ENCODE measurements around the gene PPM1N.
A peak's percentile ranks its signal among the peaks of the same experiment; 100 is the strongest.

PPM1N gene

GRCh38 chr19:45469945-45470761 lies 28.1 kb upstream of the PPM1N start:
- DNase-seq, result peak in 6 of 58 donors; percentile 6 to 67 (median 35)

GRCh38 chr19:45470762-45471081 lies 27.5 kb upstream of the PPM1N start:
- DNase-seq, result no peak

- no peak for DNase-seq
These were observed 26.9 kb upstream of the PPM1N start for GRCh38 chr19:45471111-45471930.

DNA sequence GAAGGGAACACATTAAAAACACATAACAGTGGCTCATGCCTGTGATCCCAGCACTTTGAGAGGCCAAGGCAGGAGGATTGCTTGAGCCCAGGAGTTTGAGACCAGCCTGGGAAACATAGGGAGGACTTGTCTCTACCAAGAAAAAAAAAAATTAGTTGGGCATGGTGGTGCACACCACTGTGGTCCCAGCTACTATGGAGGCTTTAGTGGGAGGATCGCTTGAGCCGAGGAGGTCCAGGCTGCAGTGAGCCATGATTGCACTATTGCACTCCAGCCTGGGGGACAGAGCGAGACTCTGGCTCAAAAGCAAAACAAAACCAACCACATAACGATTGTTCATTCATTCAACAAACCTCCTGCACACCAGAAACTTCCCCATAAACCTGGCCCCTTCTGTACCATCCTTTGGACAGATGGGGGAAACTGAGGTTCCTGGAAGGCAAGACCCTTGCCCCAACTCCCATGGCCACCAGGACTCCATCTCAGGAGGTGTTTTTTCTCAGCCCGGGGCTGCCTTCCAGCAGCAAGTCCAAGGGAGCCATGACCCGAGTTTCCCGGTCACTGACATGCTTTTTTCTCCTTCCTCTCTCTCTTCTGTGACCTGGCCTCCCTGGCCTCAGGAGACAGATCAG lies 26.2 kb upstream of the PPM1N start:
- DNase-seq, result no peak

DNA sequence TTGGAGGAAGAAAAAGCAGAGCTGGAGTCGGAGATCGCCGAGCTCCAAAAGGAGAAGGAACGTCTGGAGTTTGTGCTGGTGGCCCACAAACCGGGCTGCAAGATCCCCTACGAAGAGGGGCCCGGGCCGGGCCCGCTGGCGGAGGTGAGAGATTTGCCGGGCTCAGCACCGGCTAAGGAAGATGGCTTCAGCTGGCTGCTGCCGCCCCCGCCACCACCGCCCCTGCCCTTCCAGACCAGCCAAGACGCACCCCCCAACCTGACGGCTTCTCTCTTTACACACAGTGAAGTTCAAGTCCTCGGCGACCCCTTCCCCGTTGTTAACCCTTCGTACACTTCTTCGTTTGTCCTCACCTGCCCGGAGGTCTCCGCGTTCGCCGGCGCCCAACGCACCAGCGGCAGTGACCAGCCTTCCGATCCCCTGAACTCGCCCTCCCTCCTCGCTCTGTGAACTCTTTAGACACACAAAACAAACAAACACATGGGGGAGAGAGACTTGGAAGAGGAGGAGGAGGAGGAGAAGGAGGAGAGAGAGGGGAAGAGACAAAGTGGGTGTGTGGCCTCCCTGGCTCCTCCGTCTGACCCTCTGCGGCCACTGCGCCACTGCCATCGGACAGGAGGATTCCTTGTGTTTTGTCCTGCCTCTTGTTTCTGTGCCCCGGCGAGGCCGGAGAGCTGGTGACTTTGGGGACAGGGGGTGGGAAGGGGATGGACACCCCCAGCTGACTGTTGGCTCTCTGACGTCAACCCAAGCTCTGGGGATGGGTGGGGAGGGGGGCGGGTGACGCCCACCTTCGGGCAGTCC lies 25.5 kb upstream of the PPM1N start:
- DNase-seq, result no peak

DNA sequence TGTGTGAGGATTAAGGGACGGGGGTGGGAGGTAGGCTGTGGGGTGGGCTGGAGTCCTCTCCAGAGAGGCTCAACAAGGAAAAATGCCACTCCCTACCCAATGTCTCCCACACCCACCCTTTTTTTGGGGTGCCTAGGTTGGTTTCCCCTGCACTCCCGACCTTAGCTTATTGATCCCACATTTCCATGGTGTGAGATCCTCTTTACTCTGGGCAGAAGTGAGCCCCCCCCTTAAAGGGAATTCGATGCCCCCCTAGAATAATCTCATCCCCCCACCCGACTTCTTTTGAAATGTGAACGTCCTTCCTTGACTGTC lies 24.9 kb upstream of the PPM1N start:
- no peak for DNase-seq

DNA sequence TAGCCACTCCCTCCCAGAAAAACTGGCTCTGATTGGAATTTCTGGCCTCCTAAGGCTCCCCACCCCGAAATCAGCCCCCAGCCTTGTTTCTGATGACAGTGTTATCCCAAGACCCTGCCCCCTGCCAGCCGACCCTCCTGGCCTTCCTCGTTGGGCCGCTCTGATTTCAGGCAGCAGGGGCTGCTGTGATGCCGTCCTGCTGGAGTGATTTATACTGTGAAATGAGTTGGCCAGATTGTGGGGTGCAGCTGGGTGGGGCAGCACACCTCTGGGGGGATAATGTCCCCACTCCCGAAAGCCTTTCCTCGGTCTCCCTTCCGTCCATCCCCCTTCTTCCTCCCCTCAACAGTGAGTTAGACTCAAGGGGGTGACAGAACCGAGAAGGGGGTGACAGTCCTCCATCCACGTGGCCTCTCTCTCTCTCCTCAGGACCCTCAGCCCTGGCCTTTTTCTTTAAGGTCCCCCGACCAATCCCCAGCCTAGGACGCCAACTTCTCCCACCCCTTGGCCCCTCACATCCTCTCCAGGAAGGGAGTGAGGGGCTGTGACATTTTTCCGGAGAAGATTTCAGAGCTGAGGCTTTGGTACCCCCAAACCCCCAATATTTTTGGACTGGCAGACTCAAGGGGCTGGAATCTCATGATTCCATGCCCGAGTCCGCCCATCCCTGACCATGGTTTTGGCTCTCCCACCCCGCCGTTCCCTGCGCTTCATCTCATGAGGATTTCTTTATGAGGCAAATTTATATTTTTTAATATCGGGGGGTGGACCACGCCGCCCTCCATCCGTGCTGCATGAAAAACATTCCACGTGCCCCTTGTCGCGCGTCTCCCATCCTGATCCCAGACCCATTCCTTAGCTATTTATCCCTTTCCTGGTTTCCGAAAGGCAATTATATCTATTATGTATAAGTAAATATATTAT lies 24.3 kb upstream of the PPM1N start:
- no peak for DNase-seq

DNA sequence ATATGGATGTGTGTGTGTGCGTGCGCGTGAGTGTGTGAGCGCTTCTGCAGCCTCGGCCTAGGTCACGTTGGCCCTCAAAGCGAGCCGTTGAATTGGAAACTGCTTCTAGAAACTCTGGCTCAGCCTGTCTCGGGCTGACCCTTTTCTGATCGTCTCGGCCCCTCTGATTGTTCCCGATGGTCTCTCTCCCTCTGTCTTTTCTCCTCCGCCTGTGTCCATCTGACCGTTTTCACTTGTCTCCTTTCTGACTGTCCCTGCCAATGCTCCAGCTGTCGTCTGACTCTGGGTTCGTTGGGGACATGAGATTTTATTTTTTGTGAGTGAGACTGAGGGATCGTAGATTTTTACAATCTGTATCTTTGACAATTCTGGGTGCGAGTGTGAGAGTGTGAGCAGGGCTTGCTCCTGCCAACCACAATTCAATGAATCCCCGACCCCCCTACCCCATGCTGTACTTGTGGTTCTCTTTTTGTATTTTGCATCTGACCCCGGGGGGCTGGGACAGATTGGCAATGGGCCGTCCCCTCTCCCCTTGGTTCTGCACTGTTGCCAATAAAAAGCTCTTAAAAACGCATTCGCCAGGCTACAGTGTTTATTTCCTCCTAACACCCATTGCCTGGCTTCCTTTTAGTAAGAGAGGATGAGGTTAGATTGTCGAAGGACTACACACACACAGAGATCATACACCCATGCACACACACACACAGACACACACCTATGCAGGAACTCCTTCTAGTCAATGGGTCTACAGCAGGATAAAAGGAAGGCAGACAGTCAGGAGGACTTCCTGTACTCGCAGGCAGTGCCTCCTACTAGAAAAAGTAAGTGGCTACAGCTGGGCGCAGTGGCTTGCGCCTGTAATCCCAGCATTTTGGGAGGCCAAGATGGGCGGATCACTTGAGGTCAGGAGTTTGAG lies 23.4 kb upstream of the PPM1N start:
- no peak for DNase-seq

DNA sequence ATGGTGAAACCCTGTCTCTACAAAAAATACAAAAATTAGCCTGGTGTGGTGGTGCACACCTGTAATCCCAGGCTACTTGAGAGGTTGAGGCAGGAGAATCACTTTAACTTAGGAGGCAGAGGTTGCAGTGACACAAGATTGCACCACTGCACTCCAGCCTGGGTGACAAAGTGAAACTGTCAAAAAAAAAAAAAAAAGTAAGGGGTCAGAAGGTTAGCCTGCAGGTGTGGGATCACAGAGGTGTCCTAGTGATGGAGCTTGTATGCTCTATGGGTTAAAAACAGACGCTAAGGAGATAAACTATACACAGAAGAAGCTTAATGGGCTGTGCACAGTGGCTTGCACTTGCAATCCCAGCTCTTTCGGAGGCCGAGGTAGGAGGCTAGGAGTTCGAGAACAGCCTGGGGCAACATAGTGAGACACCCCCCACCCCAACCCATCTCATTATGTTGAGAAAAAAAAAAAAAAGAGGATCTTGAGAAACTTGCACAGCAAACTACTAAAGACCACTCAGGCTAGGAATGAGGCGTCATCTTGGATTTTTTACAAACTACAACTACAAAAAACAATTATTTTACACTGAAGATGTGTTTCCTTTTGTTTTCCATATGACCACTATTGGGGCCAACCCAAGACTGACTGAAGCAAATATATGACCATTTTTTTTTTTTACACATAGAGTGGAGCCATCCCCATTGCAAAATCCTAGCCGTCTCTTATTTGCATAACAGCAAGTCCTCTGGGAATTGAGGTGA lies 22.5 kb upstream of the PPM1N start:
- no peak for DNase-seq

GRCh38 chr19:45476304-45476703 lies 21.9 kb upstream of the PPM1N start:
- no peak for DNase-seq

DNA sequence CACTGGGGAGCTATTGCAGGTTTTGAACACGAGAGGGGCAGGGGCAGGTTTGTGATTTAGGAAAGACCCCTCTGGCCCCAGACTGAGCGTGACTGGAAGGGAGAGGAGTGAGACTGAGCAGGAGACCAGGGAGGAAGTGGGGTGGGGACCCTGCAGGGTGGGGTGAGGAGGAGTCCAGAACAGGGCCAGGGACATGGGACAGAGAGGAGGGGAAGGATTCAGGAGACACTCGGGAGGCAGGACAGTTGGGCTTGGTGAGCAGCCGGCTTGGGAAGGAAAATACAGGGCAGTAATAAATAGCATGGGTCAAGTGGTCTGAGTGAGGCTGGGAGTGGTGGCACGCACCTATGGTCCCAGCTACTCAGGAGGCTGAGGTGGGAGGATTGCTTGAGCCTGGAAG lies 21.1 kb upstream of the PPM1N start:
- no peak for DNase-seq

DNA sequence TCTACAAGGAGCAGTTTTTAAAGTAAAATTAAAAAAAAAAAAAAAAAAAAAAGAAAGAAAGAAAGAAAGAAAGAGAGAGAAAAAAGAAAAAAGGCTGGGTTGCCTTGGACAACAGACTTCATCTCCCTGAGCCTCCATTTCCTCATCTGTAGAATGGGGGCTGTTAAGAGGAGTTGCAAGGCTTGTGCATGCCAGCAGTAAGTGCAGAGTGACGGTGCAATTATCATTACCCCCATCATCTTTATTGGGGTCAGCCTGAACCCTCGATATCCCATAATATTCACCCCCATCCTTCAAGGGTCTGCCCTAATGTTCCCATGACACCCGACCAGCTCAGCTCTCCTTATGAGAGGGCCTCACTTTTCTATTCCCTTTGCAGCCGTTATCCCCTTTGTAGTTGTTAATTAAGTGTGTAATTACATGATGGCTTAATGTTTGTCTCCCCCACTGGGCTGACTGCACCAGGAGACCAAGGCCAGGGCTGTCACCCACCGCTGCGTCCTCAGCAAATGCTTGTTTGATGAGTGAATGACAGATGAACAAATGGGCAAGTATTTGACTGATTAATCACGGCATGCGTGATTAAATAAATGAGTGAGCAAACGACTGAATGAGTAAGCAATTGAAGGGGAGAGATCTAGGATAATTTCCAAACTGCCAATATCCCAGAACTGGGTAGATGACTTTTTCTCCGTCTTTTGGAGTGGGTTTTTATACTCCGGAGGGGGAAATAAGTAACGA lies 20.4 kb upstream of the PPM1N start:
- DNase-seq, result peak in 4 of 58 donors; percentile 13 to 49 (median 46)

GRCh38 chr19:45478454-45479238 lies 19.6 kb upstream of the PPM1N start:
- DNase-seq, result peak in 57 of 58 donors; percentile 19 to 95 (median 77)

GRCh38 chr19:45483033-45483432 lies 15.2 kb upstream of the PPM1N start:
- no peak for DNase-seq

DNA sequence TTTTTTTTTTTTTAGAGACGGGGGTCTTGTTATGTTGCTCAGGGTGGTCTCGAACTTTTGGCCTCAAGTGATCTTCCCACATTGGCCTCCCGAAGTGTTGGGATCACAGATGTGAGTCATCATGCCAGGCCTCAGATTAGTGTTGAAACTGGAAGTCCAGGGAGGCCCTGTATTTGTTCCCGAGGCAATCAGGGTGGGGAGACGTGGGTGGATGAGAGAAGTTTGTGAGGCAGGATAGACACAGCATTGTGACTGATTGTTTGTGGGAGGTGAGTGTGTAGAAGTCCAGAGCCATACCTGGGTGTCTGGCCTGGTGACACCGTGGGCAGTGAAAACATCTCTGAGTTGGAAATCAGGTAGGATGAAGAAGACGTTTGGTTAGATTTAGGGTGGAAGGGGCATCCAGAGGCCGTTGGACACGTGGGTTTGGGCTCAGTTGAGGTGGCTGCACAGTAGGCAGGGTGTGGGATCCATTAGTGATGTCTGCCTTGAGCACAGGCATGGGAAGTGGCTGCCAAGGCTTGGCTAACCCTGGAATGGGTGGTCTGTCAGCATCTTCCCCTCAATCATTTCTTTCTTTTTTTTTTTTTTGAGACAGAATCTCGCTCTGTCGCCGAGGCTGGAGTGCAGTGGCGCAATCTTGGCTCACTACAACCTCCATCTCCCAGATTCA lies 13.8 kb upstream of the PPM1N start:
- no peak for DNase-seq
